Naive B cell (primary cell): ENCODE measurements around the gene UNK. TPM values are rescaled to one million over a fixed set of nuclear protein-coding genes. Genes with fewer than 3 reads are reported as not detected.
"Not testable (repeated sequence)": the region's sequence is repeated elsewhere in the genome, so short reads cannot be mapped to it uniquely, and the experiment has no call there.

Source experiments
- ATAC-seq, 2 donors: fragments of 150-1000 bp; cut with Tn5 transposase; 2 replicates each; pipeline ENCODE4 v1.10.0; 2021; ENCODE audit warnings: low read depth in 2 of 2, mild to moderate bottlenecking in 2 of 2, moderate library complexity in 2 of 2
- DNase-seq: peaks from one replicate; pipeline ENCODE4 v3.0.0; 2022
- H3K27ac Mint-ChIP-seq, 6 donors: one replicate each; pipeline ENCODE4 v1.8.0; 2020 to 2022; ENCODE audit warnings: mild to moderate bottlenecking in 6 of 6, mixed read lengths in 6 of 6, moderate library complexity in 5 of 6, inconsistent platforms in 2 of 6
- H3K27me3 Mint-ChIP-seq, 3 donors: one replicate each; pipeline ENCODE4 v1.8.0; 2021 to 2022; ENCODE audit warnings: mixed read lengths in 3 of 3, mild to moderate bottlenecking in 1 of 3
- H3K36me3 Mint-ChIP-seq, 2 donors: one replicate each; pipeline ENCODE4 v1.8.0; 2020 to 2022; ENCODE audit warnings: mixed read lengths in 2 of 2, inconsistent platforms in 1 of 2, mild to moderate bottlenecking in 1 of 2
- H3K4me1 Mint-ChIP-seq, 3 donors: one replicate each; pipeline ENCODE4 v1.8.0; 2020 to 2022; ENCODE audit warnings: mixed read lengths in 3 of 3, inconsistent platforms in 1 of 3, mild to moderate bottlenecking in 1 of 3, moderate library complexity in 1 of 3
- H3K4me3 Mint-ChIP-seq, 8 donors: one replicate each; pipeline ENCODE4 v1.8.0; 2020 to 2022; ENCODE audit warnings: mild to moderate bottlenecking in 8 of 8, mixed read lengths in 8 of 8, moderate library complexity in 8 of 8, inconsistent platforms in 2 of 8
- H3K9me3 Mint-ChIP-seq, 7 donors: one replicate each; pipeline ENCODE4 v1.8.0; 2020 to 2022; ENCODE audit warnings: mixed read lengths in 7 of 7, mild to moderate bottlenecking in 5 of 7, inconsistent platforms in 2 of 7, moderate library complexity in 1 of 7
- polyA plus RNA-seq, 6 donors: library from polyadenylated mRNA; unstranded; fragments of 300-500 nt; fragmentation: Illumina TruSeq; gene quantifications; one replicate each; pipeline ENCODE4 v1.2.3, GENCODE V29; 2021; ENCODE audit warnings: low read depth in 6 of 6

The UNK gene
- polyA plus RNA-seq, 6 donors from 2014 or later, result 31.1 to 50.1 (median 37.7) TPM

DNA sequence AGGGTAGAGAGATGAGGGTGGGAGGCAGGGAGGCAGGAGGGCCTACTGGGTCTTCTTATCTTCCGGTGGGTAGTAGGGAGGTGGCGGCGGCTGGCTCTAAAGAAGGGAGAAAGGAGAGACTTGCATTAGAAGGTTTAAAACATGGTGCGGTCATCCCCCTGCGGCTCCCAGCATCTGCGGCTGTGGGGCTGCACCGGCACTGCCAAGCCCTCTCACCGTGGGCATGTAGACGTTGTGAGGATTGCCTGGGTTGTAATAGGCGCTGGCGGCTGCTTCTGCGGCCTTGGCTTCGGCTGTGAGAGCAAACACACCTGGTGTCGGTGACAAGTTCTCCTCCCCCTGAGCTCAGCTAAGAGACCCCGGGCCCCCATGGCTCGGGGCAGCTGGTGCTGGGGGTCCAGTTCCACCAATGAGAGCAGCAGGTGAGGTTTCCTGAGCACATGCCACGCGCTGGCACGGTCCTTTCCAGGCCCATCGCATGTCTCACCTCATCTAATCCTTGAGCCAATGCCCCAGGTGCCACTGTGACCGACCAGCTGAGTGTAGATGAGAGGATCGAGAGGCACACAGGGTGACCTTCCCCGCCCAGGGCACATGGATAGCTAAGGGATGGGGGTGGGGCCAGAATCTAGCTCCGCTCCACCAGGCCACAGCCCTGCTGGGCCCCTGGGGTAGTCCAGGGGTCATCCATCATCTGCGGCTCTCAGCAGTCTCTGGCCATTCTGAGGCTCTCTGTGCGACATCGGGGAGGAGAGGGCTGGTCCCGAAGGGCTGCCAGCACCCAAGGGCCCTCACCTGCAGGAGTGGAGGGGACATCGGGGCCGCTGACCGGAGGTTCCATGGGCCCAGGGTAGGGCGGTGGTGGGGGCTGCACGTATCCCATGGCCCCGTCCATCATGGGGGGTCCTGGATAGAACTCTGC, 62.3 kb downstream of the UNK start:
- H3K36me3 Mint-ChIP-seq, result peaks cover 4 to 11% of the 10 kb centered on the region in 2 donors

DNA sequence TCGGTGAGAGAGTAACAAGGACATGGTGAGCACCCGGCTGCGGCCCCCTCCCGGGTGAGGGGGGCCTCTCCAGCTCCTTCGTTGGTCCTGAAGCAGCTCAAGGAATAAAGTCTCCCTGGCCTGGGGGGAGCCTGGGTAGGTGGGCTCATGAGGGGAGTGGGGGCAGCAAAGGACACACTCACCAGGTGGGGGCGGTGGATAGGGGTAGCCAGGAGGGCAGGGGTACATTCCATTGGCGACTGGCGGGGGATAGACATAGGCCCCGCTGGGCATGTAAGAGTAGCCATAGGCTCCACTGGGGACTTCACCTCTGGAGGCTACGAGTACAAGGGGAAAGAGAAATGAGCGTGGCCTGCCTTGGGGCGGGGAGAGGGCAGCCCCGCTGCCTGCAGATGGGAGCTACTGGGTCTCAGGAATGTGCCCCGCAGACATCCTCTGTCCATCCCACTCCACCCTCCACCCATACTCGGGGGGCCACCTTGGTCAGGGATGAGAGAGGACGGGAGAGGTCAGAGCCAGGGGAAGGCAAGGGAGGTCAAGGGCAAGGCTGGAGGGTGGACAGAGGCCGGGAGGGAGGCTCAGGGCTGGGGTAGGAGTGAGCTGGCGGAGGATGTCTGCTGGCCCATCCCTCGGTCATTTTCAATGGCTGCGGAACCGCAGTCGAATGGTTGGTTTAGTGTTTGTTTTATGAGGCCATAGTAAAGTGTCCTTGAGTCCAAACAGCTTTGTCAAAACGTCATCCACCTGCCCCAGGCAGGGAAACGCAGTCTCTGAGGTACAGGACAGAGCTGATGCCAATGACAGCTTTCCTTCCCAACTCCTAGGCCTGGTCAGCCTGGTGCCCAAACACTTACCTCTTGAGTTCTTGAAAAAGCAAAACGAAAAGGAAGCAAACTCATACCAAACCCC, 63.3 kb downstream of the UNK start:
- H3K27me3 Mint-ChIP-seq, result no peaks in the 10 kb centered on the region
- H3K27ac Mint-ChIP-seq, result peak overlapping the region in 3 of 6 donors; percentile 34 to 76 (median 62)
- H3K4me3 Mint-ChIP-seq, result peak overlapping the region in 2 of 8 donors; percentile 16 to 69
- no peak for ATAC-seq
- no peaks in the 10 kb centered on the region for H3K9me3 Mint-ChIP-seq
- DNase-seq, result no peak
- H3K36me3 Mint-ChIP-seq, result peaks cover 4 to 11% of the 10 kb centered on the region in 2 donors
- peaks cover 16 to 42% (median 31%) of the 10 kb centered on the region in 3 donors for H3K4me1 Mint-ChIP-seq

More for the DNA sequence above, 62.3 kb downstream of the UNK start:
- H3K4me3 Mint-ChIP-seq, result peak overlapping the region in 2 of 8 donors; percentile 47 to 85
- no peaks in the 10 kb centered on the region for H3K27me3 Mint-ChIP-seq
- no peaks in the 10 kb centered on the region for H3K9me3 Mint-ChIP-seq
- peaks cover 16 to 42% (median 27%) of the 10 kb centered on the region in 3 donors for H3K4me1 Mint-ChIP-seq
- DNase-seq (no peak), ATAC-seq (no peak)
- peak overlapping the region in 1 of 6 donors; percentile 39 for H3K27ac Mint-ChIP-seq

DNA sequence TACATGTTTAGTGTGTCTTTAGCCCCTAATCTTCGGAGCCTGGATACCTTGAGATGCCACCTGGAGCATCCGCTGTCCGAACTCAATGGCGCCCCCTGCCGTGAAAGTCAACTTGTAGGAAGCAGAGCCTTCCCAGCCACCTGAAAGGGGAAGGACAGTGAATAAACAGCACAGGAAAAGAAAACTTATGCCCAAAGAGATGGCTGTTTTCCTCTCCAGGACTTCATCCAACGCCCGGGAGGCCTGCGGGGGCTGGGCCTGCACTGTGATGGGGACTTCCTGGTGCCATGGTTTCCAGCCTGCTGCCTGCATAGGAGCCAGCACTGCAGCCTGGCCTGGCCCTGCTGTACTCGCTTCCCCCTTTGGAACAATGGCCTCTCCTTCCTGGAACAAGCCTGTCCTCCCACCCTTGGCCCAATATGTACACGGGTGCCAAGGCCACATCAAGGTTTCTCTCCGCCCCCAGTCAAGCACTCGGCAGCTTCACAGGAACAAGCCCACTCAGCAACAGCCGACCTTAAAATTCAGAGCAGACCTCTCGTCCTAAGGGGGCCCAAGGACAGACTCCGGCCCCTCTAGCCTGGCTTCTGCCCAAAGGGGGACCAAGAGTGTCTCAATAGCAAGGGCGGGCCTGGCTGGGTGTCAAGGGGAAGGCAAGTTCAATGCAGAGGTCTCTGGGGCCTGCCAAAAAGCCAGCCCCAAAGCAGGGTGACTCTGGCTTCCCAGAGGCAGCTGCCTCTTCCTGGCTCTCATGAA, 64.1 kb downstream of the UNK start:
- no peaks in the 10 kb centered on the region for H3K27me3 Mint-ChIP-seq
- H3K4me1 Mint-ChIP-seq, result peaks cover 16 to 46% (median 33%) of the 10 kb centered on the region in 3 donors
- DNase-seq (peak; percentile 54), ATAC-seq (peak in 1 of 2 donors; percentile 18)
- peak overlapping the region in 1 of 8 donors; percentile 69 for H3K4me3 Mint-ChIP-seq
- peaks cover 4 to 11% of the 10 kb centered on the region in 2 donors for H3K36me3 Mint-ChIP-seq
- no peaks in the 10 kb centered on the region for H3K9me3 Mint-ChIP-seq
- peak overlapping the region in 4 of 6 donors; percentile 11 to 76 (median 48) for H3K27ac Mint-ChIP-seq

DNA sequence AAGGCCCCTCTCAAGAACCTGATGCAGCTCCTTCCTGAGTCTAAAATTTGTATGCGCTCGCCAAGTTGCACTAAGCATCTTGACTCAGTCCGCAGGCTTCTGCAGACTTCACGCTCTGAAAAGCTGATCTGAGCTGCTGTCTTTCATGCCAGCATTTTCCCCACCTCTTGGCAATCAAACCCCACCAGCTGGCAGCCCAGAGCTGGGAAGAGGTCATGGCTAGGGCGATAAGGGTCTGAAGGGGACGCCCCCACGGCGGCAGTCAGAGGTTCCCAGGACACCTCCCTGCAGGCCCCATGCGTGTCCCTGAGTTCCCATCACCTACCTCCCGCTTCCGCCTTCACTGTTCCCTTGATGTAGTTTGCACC, 64.7 kb downstream of the UNK start:
- Mint-ChIP-seq H3K36me3 (peaks cover 4 to 11% of the 10 kb centered on the region in 2 donors), H3K4me1 (peaks cover 16 to 49% (median 37%) of the 10 kb centered on the region in 3 donors), H3K9me3 (no peaks in the 10 kb centered on the region), H3K4me3 (no peak overlapping the region), H3K27ac (no peak overlapping the region), H3K27me3 (no peaks in the 10 kb centered on the region)
- no peak for DNase-seq
- ATAC-seq, result no peak

- H3K36me3 Mint-ChIP-seq, result peaks cover 4 to 11% of the 10 kb centered on the region in 2 donors
- no peak overlapping the region for H3K27ac Mint-ChIP-seq
- no peak for DNase-seq
These were observed 65.1 kb downstream of the UNK start for GRCh38 chr17:75849724-75850123.

DNA sequence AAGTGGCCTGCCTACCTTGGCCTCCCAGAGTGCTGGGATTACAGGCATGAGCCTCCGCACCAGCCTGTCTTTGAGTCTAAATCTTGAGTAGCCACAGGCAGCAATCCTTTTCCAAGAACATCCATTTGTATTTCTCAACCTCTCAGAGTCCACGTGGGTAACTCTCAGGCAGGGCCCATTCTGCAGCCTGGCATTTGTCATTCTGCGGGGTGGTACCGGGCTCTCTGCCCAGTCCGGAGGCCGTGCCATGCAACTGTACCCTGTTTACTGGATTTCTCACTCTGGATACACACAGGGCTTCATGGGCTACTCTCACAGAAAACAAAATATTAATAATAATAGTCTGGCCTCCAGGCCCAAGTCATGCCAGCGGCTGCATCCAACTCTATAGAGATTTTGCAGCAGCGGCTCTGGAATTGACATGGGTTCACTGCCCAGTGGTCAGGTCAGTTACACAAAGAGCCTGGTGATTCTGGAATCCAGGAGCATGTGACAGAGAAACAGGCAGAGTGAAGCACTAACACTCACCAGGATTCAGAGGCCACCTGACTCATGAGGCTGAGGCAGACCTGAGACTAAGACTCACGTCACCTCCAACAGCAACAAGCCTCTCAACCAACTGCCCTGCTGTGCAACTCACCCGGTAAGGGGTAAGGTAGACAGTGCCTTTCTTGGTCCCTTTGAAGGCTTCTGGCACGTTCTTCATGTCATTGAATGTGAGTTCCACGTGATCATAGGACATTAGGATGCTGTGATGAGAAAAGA, 66.5 kb downstream of the UNK start:
- Mint-ChIP-seq H3K4me3 (peak overlapping the region in 3 of 8 donors; percentile 6 to 73 (median 63)), H3K36me3 (peaks cover 4 to 11% of the 10 kb centered on the region in 2 donors), H3K9me3 (no peaks in the 10 kb centered on the region), H3K27ac (peak overlapping the region in 1 of 6 donors; percentile 30), H3K4me1 (peaks cover 12 to 42% (median 31%) of the 10 kb centered on the region in 3 donors), H3K27me3 (no peaks in the 10 kb centered on the region)
- DNase-seq (no peak), ATAC-seq (no peak)

More at GRCh38 chr17:75849724-75850123, 65.1 kb downstream of the UNK start:
- peaks cover 17 to 53% (median 41%) of the 10 kb centered on the region in 3 donors for H3K4me1 Mint-ChIP-seq
- no peaks in the 10 kb centered on the region for H3K27me3 Mint-ChIP-seq
- no peak for ATAC-seq
- peak overlapping the region in 1 of 8 donors; percentile 58 for H3K4me3 Mint-ChIP-seq
- no peaks in the 10 kb centered on the region for H3K9me3 Mint-ChIP-seq

- Mint-ChIP-seq H3K36me3 (peaks cover 4 to 11% of the 10 kb centered on the region in 2 donors), H3K4me3 (peak overlapping the region in 2 of 8 donors; percentile 63 to 73), H3K4me1 (peaks cover 18 to 42% (median 36%) of the 10 kb centered on the region in 3 donors), H3K27ac (peak overlapping the region in 1 of 6 donors; percentile 30)
- not testable (repeated sequence) for H3K27me3 Mint-ChIP-seq, H3K9me3 Mint-ChIP-seq, ATAC-seq, DNase-seq
These were observed 67.0 kb downstream of the UNK start for GRCh38 chr17:75851693-75851991.

DNA sequence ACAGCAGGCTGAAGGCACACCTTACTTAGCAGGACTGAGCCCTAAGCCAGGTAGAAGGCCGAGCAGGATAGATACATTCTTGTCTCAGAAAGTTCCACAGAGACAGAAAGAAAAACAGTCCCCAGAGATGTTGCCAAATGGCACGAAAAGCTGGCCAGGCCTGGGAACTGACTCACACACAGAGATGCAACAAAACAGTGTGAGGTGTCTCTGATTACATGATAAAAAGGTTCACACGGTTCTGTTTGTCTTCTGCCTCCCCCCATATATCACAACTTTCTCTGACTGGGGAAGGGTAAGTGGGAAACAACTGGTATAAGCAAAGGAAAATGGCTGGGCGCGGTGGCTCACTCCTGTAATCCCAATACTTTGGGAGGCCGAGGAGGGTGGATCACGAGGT, 68.8 kb downstream of the UNK start:
- H3K4me1 Mint-ChIP-seq, result peaks cover 14 to 51% (median 28%) of the 10 kb centered on the region in 3 donors
- H3K4me3 Mint-ChIP-seq, result peak overlapping the region in 4 of 8 donors; percentile 37 to 82 (median 62)
- H3K36me3 Mint-ChIP-seq, result peaks cover 1% of the 10 kb centered on the region in 2 donors
- H3K27me3 Mint-ChIP-seq, result no peaks in the 10 kb centered on the region
- H3K9me3 Mint-ChIP-seq, result no peaks in the 10 kb centered on the region
- H3K27ac Mint-ChIP-seq, result peak overlapping the region in 3 of 6 donors; percentile 3 to 39 (median 38)
- no peak for DNase-seq
- no peak for ATAC-seq

GRCh38 chr17:75854101-75854748, 69.6 kb downstream of the UNK start:
- ATAC-seq, result no peak
- H3K36me3 Mint-ChIP-seq, result no peaks in the 10 kb centered on the region
- H3K27ac Mint-ChIP-seq, result peak overlapping the region in 1 of 6 donors; percentile 91
- no peaks in the 10 kb centered on the region for H3K27me3 Mint-ChIP-seq
- H3K9me3 Mint-ChIP-seq, result no peaks in the 10 kb centered on the region
- H3K4me3 Mint-ChIP-seq, result no peak overlapping the region
- DNase-seq, result no peak
- H3K4me1 Mint-ChIP-seq, result peaks cover 20 to 52% (median 35%) of the 10 kb centered on the region in 3 donors

GRCh38 chr17:75854881-75855309, 70.3 kb downstream of the UNK start:
- no peak overlapping the region for H3K27ac Mint-ChIP-seq
- no peaks in the 10 kb centered on the region for H3K9me3 Mint-ChIP-seq
- H3K27me3 Mint-ChIP-seq, result no peaks in the 10 kb centered on the region
- no peak overlapping the region for H3K4me3 Mint-ChIP-seq
- DNase-seq (no peak), ATAC-seq (peak; percentile 2 to 4)
- no peaks in the 10 kb centered on the region for H3K36me3 Mint-ChIP-seq
- peaks cover 20 to 55% (median 38%) of the 10 kb centered on the region in 3 donors for H3K4me1 Mint-ChIP-seq

- H3K4me3 Mint-ChIP-seq, result peak within 1 kb of the TSS in 1 of 8 donors; percentile 93
- peak; percentile 98 for DNase-seq
- no peaks in the 10 kb centered on the region for H3K27me3 Mint-ChIP-seq
- peak; percentile 79 to 83 for ATAC-seq
- H3K4me1 Mint-ChIP-seq, result peaks cover 20 to 55% (median 38%) of the 10 kb centered on the region in 3 donors
- no peaks in the 10 kb centered on the region for H3K9me3 Mint-ChIP-seq
- no peaks in the 10 kb centered on the region for H3K36me3 Mint-ChIP-seq
- H3K27ac Mint-ChIP-seq, result peak within 1 kb of the TSS in 4 of 6 donors; percentile 85 to 96 (median 93)
These were observed 70.9 kb downstream of the UNK start, which contains the start of gene WBP2 for GRCh38 chr17:75855310-75856061. Gene WBP2 (minus strand): TSS chr17:75855335. CDS start chr17:75855297, 38 bp downstream.
